Osteoblast (primary cell): ENCODE measurements around the gene TESK2. TPM values are rescaled to one million over a fixed set of nuclear protein-coding genes. Genes with fewer than 3 reads are reported as not detected.

Source experiments
- DNase-seq: peaks from one replicate; pipeline ENCODE4 v3.0.0; 2011; ENCODE audit warnings: low spot score, mixed read lengths; ENCODE audit not compliant: insufficient read length; ENCODE audit errors: missing footprints
- H2AFZ ChIP-seq: 2 replicates; pipeline ENCODE4 v1.6.0; 2011; ENCODE audit warnings: mild to moderate bottlenecking, low read length
- H3K27ac ChIP-seq: 2 replicates; pipeline ENCODE4 v1.5.1; 2011; ENCODE audit warnings: mild to moderate bottlenecking, low read depth, low read length, moderate library complexity
- H3K27me3 ChIP-seq: 2 replicates; pipeline ENCODE4 v1.6.0; 2012; ENCODE audit warnings: mild to moderate bottlenecking, control low read depth, inconsistent platforms, low read length, moderate library complexity; ENCODE audit not compliant: insufficient read depth
- H3K36me3 ChIP-seq: 2 replicates; pipeline ENCODE4 v1.5.1; 2011; ENCODE audit warnings: mild to moderate bottlenecking, low read length, control low read depth, moderate library complexity; ENCODE audit not compliant: insufficient read depth
- H3K4me1 ChIP-seq: 2 replicates; pipeline ENCODE4 v1.5.1; 2011; ENCODE audit warnings: mild to moderate bottlenecking, low read length, control low read depth, moderate library complexity; ENCODE audit not compliant: insufficient read depth
- H3K4me2 ChIP-seq: 2 replicates; pipeline ENCODE4 v1.6.0; 2011; ENCODE audit warnings: mild to moderate bottlenecking, low read length; ENCODE audit not compliant: insufficient read depth
- H3K4me3 ChIP-seq: fragments of 200-600 bp; sonication (generic); 3 replicates; pipeline ENCODE4 v1.5.1; 2012; ENCODE audit warnings: mild to moderate bottlenecking, low read length, inconsistent platforms; ENCODE audit not compliant: insufficient read depth
- H3K79me2 ChIP-seq: 2 replicates; pipeline ENCODE4 v1.6.0; 2012; ENCODE audit warnings: mild to moderate bottlenecking, low read length, control low read depth, inconsistent platforms; ENCODE audit not compliant: insufficient read depth
- H3K9me3 ChIP-seq: 2 replicates; pipeline ENCODE4 v1.5.1; 2011; ENCODE audit warnings: low read depth, low read length, control low read depth
- H4K20me1 ChIP-seq: 2 replicates; pipeline ENCODE4 v1.6.0; 2012; ENCODE audit warnings: mild to moderate bottlenecking, low read length, control low read depth; ENCODE audit not compliant: insufficient read depth
- CTCF ChIP-seq: IDR thresholded peaks from 2 replicates; pipeline ENCODE4 v1.5.1; 2011; ENCODE audit warnings: mild to moderate bottlenecking, low read depth, low read length, moderate library complexity; ENCODE audit errors: extremely low read depth
- total RNA-seq: library from RNA; depleted of rRNA; stranded (reverse); fragments of >200 nt; gene quantifications from 2 replicates; pipeline ENCODE4 v1.2.3, GENCODE V29; 2012

The TESK2 gene
- total RNA-seq, 1 donor, result 5.4 TPM

DNA sequence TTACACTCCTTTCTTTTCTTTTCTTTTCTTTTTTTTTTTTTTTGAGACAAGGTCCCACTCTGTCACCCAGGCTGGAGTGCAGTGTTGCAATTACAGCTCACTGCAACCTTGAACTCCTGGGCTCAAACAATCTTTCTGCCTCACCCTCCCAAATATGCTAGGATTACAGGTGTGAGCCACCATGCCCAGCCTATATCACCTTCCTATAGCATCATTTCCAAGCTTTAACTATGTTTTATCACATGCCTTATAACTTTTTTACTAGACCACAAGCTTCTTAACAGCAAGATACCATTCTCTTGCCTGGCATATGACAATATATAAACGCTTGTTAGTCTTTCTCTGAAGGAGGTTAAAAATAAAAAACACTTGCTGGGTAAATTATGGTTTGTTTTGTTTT lies 95.4 kb downstream of the TESK2 start:
- Histone ChIP-seq H3K4me2 (no peak overlapping the region), H3K36me3 (no peaks in the 10 kb centered on the region), H3K9me3 (no peaks in the 10 kb centered on the region), H4K20me1 (no peaks in the 10 kb centered on the region), H3K27ac (no peak overlapping the region), H3K27me3 (no peaks in the 10 kb centered on the region), H3K4me3 (no peak overlapping the region), H3K79me2 (no peaks in the 10 kb centered on the region), H3K4me1 (peaks cover 8% of the 10 kb centered on the region), H2AFZ (no peak overlapping the region)
- TF ChIP-seq CTCF, result no peak
- no peak for DNase-seq

DNA sequence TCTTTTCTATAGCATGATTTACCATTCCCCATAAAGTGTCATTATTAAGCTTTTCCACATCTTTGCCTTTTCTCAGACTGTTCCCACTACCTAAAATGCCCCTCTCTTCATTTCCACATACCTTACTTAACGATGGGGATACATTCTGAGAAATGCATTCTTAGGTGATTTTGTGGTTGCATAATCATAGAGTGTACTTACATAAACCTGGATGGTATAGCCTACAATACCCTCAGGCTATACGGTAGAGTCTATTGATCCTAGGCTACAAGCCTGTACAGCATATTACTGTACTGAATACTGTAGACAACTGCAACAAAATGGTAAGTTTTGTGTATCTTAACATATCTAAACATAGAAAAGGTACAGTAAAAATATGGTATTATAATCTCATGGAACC lies 95.9 kb downstream of the TESK2 start:
- no peak overlapping the region for H3K27ac ChIP-seq
- H3K4me2 ChIP-seq, result no peak overlapping the region
- H3K79me2 ChIP-seq, result no peaks in the 10 kb centered on the region
- H3K9me3 ChIP-seq, result no peaks in the 10 kb centered on the region
- H3K4me1 ChIP-seq, result peaks cover 8% of the 10 kb centered on the region
- H2AFZ ChIP-seq, result no peak overlapping the region
- H3K36me3 ChIP-seq, result no peaks in the 10 kb centered on the region
- no peak overlapping the region for H3K4me3 ChIP-seq
- H3K27me3 ChIP-seq, result no peaks in the 10 kb centered on the region
- no peak for TF ChIP-seq CTCF
- no peaks in the 10 kb centered on the region for H4K20me1 ChIP-seq
- no peak for DNase-seq

DNA sequence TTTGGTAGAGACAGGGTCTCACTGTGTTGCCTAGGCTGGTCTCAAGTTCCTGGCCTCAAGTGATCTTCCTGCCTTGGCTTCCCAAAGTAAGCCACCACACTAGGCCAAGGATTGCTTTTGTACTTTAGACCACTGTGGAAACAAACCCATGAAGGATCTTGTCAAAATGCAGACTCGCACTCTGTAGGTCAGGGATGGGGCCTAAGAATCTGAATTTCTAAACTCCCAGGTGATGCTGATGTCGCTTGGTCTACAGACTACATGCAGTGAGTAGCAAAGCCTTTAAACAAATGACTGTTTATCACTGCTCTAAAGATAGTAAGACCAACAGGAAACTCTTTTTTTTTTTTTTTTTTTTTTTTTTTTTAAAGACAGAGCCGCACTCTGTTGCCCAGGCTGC lies 96.6 kb downstream of the TESK2 start:
- no peak overlapping the region for H3K27ac ChIP-seq
- no peak overlapping the region for H3K4me2 ChIP-seq
- no peak for DNase-seq
- no peak overlapping the region for H2AFZ ChIP-seq
- no peaks in the 10 kb centered on the region for H4K20me1 ChIP-seq
- H3K9me3 ChIP-seq, result no peaks in the 10 kb centered on the region
- TF ChIP-seq CTCF, result no peak
- no peaks in the 10 kb centered on the region for H3K27me3 ChIP-seq
- no peak overlapping the region for H3K4me3 ChIP-seq
- no peaks in the 10 kb centered on the region for H3K79me2 ChIP-seq
- H3K36me3 ChIP-seq, result no peaks in the 10 kb centered on the region
- peaks cover 8% of the 10 kb centered on the region for H3K4me1 ChIP-seq

DNA sequence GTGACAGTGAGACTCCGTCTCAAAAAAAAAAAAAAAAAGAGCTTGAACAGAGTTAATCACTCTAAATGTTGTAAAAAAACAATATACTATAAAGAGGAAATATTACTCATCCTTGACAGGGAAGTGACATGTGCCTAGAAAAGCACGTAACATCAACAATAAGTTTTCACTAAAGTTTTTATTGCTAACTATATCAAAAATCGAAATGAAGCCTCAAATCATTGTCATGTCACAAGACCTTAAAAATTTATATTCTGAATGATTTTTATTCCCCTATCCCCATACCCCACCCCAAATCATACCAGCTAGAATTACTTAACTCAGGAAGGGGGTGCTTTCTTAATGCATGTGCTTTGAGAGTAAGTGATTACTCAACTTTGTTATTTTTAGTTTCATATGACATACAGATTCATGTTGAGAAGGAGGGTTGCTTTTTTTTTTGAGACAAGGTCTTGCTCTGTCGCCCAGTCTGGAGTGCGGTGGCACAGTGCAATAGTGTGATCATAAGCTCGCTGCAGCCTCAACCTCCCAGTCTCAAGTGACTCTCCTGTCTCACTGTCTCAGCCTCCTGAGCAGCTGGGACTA lies 97.2 kb downstream of the TESK2 start:
- Histone ChIP-seq H3K79me2 (no peaks in the 10 kb centered on the region), H3K9me3 (no peaks in the 10 kb centered on the region), H3K4me3 (no peak overlapping the region), H2AFZ (no peak overlapping the region), H3K4me1 (peaks cover 8% of the 10 kb centered on the region), H3K4me2 (no peak overlapping the region), H3K27me3 (no peaks in the 10 kb centered on the region), H3K36me3 (no peaks in the 10 kb centered on the region), H3K27ac (no peak overlapping the region), H4K20me1 (no peaks in the 10 kb centered on the region)
- no peak for TF ChIP-seq CTCF
- DNase-seq, result no peak
